ENCODE results near the gene TMEM119.

- TF ChIP-seq CTCF (IDR thresholded peaks at IDR 0.05) (no peak), POLR2AphosphoS5 (IDR thresholded peaks at IDR 0.05) (no peak), POLR2A (IDR thresholded peaks at IDR 0.05) (no peak)
Observed at GRCh38 chr12:108572166-108572790, 25.6 kb downstream of the TMEM119 start.
